H7 (cell line): ENCODE data around the gene DMKN. TPM values are rescaled to one million over a fixed set of nuclear protein-coding genes. Genes with fewer than 3 reads are reported as not detected.
"Not testable (repeated sequence)": the region's sequence is repeated elsewhere in the genome, so short reads cannot be mapped to it uniquely, and the experiment has no call there.

Source experiments
- DNase-seq: peaks from one replicate; pipeline ENCODE4 v3.0.0; 2012
- H3K27me3 ChIP-seq: 2 replicates; pipeline ENCODE4 v1.6.0; 2011; ENCODE audit warnings: mild to moderate bottlenecking, low read length; ENCODE audit not compliant: control insufficient read depth, insufficient read depth
- H3K36me3 ChIP-seq: replicated peaks from 2 replicates; pipeline ENCODE4 v1.5.1; 2011; ENCODE audit warnings: low read length; ENCODE audit not compliant: control insufficient read depth, insufficient read depth
- H3K4me3 ChIP-seq: 2 replicates; pipeline ENCODE4 v1.5.1; 2011; ENCODE audit warnings: low read depth, mild to moderate bottlenecking, control low read depth, low read length, moderate library complexity; ENCODE audit not compliant: insufficient read depth
- total RNA-seq: library from RNA; depleted of rRNA; stranded (reverse); fragments of >200 nt; shearing (Covaris generic); gene quantifications from 2 replicates; pipeline ENCODE4 v1.2.3, GENCODE V29; 2014

Gene DMKN
- total RNA-seq, 1 experiment from 2014 or later, result 182 TPM

DNA sequence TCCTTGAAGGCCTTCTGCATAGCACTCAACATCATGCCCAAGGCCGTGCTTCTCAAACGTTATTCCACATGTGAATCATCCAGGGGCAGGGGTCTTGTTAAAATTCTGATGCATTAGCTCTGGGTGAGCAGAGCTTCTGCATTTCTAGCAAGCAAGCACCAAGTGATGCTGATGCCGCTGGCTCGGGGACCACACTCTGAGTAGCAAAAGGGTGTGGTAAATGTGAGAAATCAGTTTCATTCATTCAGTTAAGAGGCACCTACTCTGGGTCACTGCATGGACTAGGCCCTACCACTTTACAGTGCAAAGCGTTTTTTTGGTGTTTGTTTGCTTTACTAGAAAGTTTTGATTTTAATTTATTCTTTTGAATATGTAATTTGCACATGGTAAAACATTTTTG lies 30.4 kb downstream of the DMKN start:
- H3K36me3 ChIP-seq, result no peaks in the 10 kb centered on the region
- H3K27me3 ChIP-seq, result peaks cover 1% of the 10 kb centered on the region; the same call in 1 of the 2 replicates
- H3K4me3 ChIP-seq, result no peak overlapping the region
- no peak for DNase-seq

- H3K36me3 ChIP-seq, result no peaks in the 10 kb centered on the region
- no peak for DNase-seq
- no peaks in the 10 kb centered on the region for H3K27me3 ChIP-seq
- no peak overlapping the region for H3K4me3 ChIP-seq
These were observed 34.4 kb downstream of the DMKN start for GRCh38 chr19:35478794-35479677.

DNA sequence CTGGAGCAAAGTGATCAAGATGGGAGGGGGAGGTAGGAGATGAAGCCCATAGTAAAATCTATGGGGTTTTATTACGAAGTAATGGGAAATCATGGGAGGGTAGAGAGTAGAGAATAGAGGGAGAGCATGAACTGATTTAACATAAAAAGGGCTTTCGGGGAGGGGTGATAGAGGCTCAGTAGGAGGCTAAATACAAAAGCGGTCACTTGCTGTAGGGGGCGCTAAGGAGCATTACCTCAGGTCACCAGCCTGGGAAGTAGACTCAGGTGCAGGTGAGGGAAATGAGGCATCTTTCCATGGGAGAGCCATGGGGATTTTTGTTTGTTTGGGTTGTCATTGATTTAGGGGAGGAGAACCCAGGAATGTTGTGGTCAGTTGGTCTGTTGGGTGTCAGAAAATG lies 37.3 kb downstream of the DMKN start:
- peak; percentile 77 for DNase-seq
- Histone ChIP-seq H3K4me3 (no peak overlapping the region), H3K36me3 (no peaks in the 10 kb centered on the region), H3K27me3 (no peaks in the 10 kb centered on the region)

DNA sequence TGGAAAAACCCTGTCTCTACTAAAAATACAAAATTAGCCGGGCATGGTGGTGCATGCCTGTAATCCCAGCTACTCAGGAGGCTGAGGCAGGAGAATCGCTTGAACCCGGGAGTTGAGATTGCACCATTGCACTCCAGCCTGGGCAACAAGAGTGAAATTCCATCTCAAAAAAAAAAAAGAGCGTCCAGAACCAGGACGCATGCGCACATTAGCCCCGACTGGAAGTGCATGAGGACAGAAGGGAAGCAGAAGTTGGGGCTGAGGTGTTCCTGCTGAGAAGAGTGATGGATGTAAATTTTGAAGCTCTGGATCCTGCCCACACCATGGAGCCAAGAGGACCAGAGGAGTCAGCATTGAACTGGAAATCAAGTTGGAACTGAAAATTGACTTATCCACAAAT lies 38.9 kb downstream of the DMKN start:
- not testable (repeated sequence) for H3K27me3 ChIP-seq, H3K36me3 ChIP-seq, DNase-seq, H3K4me3 ChIP-seq

DNA sequence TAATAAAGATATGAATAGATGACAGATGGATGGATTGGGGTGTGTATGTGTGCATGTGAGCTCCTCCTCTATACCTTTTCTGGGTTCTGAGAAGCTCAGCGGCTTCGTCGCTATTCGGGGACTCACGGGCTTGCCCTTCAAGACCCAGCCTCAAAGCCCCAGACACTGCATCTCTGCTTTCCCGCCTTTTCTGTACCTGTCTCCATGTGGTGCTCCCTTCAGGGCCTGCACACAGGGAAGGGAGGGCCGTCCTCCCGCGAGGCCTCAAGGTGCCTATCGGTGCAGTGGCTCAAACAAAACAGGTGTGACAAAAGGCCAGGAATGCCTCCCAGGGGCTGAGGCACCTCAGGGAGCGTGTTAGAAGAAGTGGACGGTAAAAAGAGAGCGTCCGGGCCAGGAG lies 39.3 kb downstream of the DMKN start:
- Histone ChIP-seq H3K4me3 (no peak overlapping the region), H3K27me3 (no peaks in the 10 kb centered on the region), H3K36me3 (no peaks in the 10 kb centered on the region)
- no peak for DNase-seq

DNA sequence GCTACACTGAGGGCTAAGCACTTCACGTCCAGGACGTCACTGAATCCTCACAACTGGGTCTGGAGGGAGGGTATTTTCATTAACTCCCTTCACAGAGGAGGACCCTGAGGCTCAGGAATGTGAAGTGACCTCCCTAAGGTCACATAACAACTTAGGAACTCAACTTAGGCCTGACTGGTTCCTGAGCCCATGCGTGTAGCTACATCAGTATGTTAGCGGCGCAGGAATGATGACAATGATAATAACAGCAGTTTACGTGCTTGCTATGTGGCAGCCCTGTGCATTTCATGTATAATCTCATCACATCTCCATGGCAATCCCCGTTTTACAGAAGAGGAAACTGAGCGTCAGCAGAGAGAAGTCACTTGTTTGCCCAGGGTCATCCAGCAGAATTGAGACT lies 41.5 kb downstream of the DMKN start:
- H3K27me3 ChIP-seq, result no peaks in the 10 kb centered on the region
- no peaks in the 10 kb centered on the region for H3K36me3 ChIP-seq
- no peak for DNase-seq
- no peak overlapping the region for H3K4me3 ChIP-seq

DNA sequence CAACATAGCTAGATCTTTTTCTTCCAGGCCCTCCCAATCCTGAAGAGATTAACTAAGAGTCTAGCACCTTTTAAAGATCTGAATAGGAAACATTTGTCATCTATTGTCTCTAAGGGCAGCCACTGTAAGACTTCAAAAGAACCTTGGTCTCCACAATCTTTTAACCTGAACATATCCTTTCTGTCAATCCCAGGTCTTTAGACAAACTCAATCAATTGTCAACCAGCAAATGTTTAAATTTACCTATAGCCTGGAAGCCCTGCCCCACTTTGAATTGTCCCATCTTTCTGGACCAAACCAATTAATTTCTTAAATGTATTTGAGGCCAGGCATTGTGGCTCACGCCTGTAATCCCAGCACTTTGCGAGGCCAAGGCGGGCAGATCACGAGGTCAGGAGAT lies 42.4 kb downstream of the DMKN start:
- not testable (repeated sequence) for H3K4me3 ChIP-seq, H3K36me3 ChIP-seq, H3K27me3 ChIP-seq, DNase-seq

- H3K4me3 ChIP-seq, result no peak overlapping the region
- DNase-seq, result no peak
- no peaks in the 10 kb centered on the region for H3K36me3 ChIP-seq
These were observed 43.3 kb downstream of the DMKN start for GRCh38 chr19:35470128-35470527.

GRCh38 chr19:35468637-35469036 lies 44.8 kb downstream of the DMKN start:
- Histone ChIP-seq H3K27me3 (no peaks in the 10 kb centered on the region), H3K36me3 (no peaks in the 10 kb centered on the region), H3K4me3 (no peak overlapping the region)
- DNase-seq, result peak; percentile 79

More at GRCh38 chr19:35470128-35470527, 43.3 kb downstream of the DMKN start:
- H3K27me3 ChIP-seq, result no peaks in the 10 kb centered on the region

DNA sequence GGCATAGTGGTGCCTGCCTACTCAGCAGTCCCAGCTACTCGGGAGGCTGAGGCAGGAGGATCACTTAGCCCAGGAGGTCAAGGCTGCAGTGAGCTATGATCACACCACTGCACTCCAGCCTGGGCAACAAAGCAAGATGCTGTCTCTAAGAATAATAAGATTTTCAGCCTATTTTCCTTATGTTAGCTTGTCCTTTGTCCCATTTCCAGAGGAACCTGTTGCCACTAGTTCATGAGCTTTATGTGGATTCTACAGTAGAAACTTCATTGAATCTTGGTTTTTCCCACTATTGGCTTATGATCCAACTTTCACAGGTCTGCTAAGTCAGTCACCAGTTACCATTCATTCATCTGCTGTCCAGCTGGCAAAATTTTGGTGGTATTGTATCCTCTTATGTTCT lies 47.2 kb downstream of the DMKN start:
- DNase-seq, result no peak
- Histone ChIP-seq H3K4me3 (no peak overlapping the region), H3K27me3 (no peaks in the 10 kb centered on the region), H3K36me3 (no peaks in the 10 kb centered on the region)

GRCh38 chr19:35462956-35463355 lies 50.5 kb downstream of the DMKN start:
- H3K27me3 ChIP-seq, H3K4me3 ChIP-seq, H3K36me3 ChIP-seq, DNase-seq: not testable (repeated sequence)

- H3K27me3 ChIP-seq, result no peaks in the 10 kb centered on the region
- no peak overlapping the region for H3K4me3 ChIP-seq
- no peak for DNase-seq
- H3K36me3 ChIP-seq, result no peaks in the 10 kb centered on the region
These were observed 50.9 kb downstream of the DMKN start for GRCh38 chr19:35462476-35462953.

GRCh38 chr19:35461788-35462187 lies 51.7 kb downstream of the DMKN start:
- H3K4me3 ChIP-seq, H3K36me3 ChIP-seq, H3K27me3 ChIP-seq, DNase-seq: not testable (repeated sequence)

GRCh38 chr19:35461060-35461459 lies 52.4 kb downstream of the DMKN start:
- DNase-seq, result no peak
- Histone ChIP-seq H3K27me3 (no peaks in the 10 kb centered on the region), H3K4me3 (no peak overlapping the region), H3K36me3 (no peaks in the 10 kb centered on the region)

DNA sequence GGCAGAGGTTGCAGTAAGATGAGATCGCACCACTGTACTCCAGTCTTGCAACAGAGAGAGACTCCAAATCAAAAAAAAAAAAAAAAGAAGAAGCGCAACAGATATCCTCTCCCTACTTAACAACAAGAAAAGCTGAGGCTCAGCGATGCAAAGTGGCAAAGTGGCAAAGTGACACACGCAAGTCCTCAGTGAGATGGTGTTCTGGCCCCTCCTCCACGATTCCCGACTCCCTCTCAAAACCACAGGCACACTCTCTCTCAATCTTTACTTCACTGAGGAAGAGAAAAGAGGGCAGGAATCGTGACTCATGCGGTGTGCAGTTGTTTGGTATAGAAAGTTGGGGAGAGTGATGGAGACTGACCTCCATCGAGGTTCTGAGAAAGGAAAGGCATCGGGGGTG lies 52.8 kb downstream of the DMKN start:
- Histone ChIP-seq H3K36me3 (no peaks in the 10 kb centered on the region), H3K27me3 (no peaks in the 10 kb centered on the region), H3K4me3 (no peak overlapping the region)
- DNase-seq, result no peak
